HG02973 (cell line): ENCODE measurements around the gene SNRNP25.

Source experiments
- ATAC-seq: cut with Tn5 transposase; IDR thresholded peaks from one replicate; pipeline ENCODE4 v1.9.1; 2021; ENCODE audit warnings: moderate library complexity; ENCODE audit not compliant: unreplicated experiment

The SNRNP25 gene

GRCh38 chr16:76535-77272, 23.1 kb downstream of the SNRNP25 start:
- no peak for ATAC-seq

GRCh38 chr16:77273-77806, 23.7 kb downstream of the SNRNP25 start:
- peak; percentile 14 for ATAC-seq

GRCh38 chr16:77807-78443, 24.3 kb downstream of the SNRNP25 start, which contains the start of gene MPG:
MPG (plus strand) TSS chr16:78225; CDS start chr16:78310, 85 bp downstream.
- peak; percentile 54 for ATAC-seq

- ATAC-seq, result no peak
Measured at GRCh38 chr16:78444-79150, 25.0 kb downstream of the SNRNP25 start.

- no peak for ATAC-seq
Measured at GRCh38 chr16:79151-80054, 25.8 kb downstream of the SNRNP25 start.

GRCh38 chr16:83060-83603, 29.5 kb downstream of the SNRNP25 start:
- ATAC-seq, result no peak

GRCh38 chr16:83781-84615, 30.4 kb downstream of the SNRNP25 start:
- ATAC-seq, result no peak

GRCh38 chr16:84718-85406, 31.2 kb downstream of the SNRNP25 start:
- peak; percentile 48 for ATAC-seq

GRCh38 chr16:85407-85782, 31.8 kb downstream of the SNRNP25 start:
- no peak for ATAC-seq

- no peak for ATAC-seq
Measured at GRCh38 chr16:85865-86264, 32.2 kb downstream of the SNRNP25 start.

GRCh38 chr16:86483-86952, 32.9 kb downstream of the SNRNP25 start:
- no peak for ATAC-seq

GRCh38 chr16:88613-89012, 35.0 kb downstream of the SNRNP25 start:
- ATAC-seq, result no peak

GRCh38 chr16:89391-90302, 36.0 kb downstream of the SNRNP25 start:
- ATAC-seq, result no peak

- no peak for ATAC-seq
Measured at GRCh38 chr16:91484-91883, 37.9 kb downstream of the SNRNP25 start.

- ATAC-seq, result no peak
Measured at GRCh38 chr16:92431-93339, 39.1 kb downstream of the SNRNP25 start.

GRCh38 chr16:94918-95265, 41.3 kb downstream of the SNRNP25 start:
- no peak for ATAC-seq

GRCh38 chr16:96935-97381, 43.3 kb downstream of the SNRNP25 start:
- ATAC-seq, result peak; percentile 70
